Calu3 (cell line): ENCODE data around the gene ABCA13. TPM values are rescaled to one million over a fixed set of nuclear protein-coding genes. Genes with fewer than 3 reads are reported as not detected.

ENCODE experiments used
- BruUV-seq: library from RNA; stranded (reverse); fragments of 400-500 nt; replicated peaks from 2 replicates; lab custom pipeline; 2021; lab: Mats Ljungman, UMichigan
- CTCF ChIA-PET: fragments of 300-600 bp; sonication (Branson Sonifier 250); formaldehyde crosslinking; loops from one replicate; lab custom pipeline; 2022; ENCODE audit warnings: antibody characterized with exemption; lab: Charles Lee
- DNase-seq: peaks from one replicate; pipeline ENCODE4 v3.0.0; 2022
- H3K27ac Mint-ChIP-seq: one replicate; pipeline ENCODE4 v1.8.0; 2022; ENCODE audit warnings: mixed read lengths; ENCODE audit not compliant: unreplicated experiment
- H3K27me3 Mint-ChIP-seq: one replicate; pipeline ENCODE4 v1.8.0; 2022; ENCODE audit warnings: mixed read lengths; ENCODE audit not compliant: unreplicated experiment
- H3K36me3 Mint-ChIP-seq: one replicate; pipeline ENCODE4 v1.8.0; 2022; ENCODE audit warnings: mild to moderate bottlenecking, moderate library complexity, mixed read lengths; ENCODE audit not compliant: insufficient read depth, unreplicated experiment
- H3K4me1 Mint-ChIP-seq: one replicate; pipeline ENCODE4 v1.8.0; 2022; ENCODE audit warnings: mild to moderate bottlenecking, low read depth, mixed read lengths; ENCODE audit not compliant: unreplicated experiment
- H3K4me3 Mint-ChIP-seq: one replicate; pipeline ENCODE4 v1.8.0; 2022; ENCODE audit warnings: mild to moderate bottlenecking, low read depth, moderate library complexity, mixed read lengths; ENCODE audit not compliant: unreplicated experiment
- H3K9me3 Mint-ChIP-seq: one replicate; pipeline ENCODE4 v1.8.0; 2022; ENCODE audit warnings: low read depth, mixed read lengths; ENCODE audit not compliant: unreplicated experiment
- CTCF ChIP-seq: fragments of 200-600 bp; IDR thresholded peaks from one replicate; pipeline ENCODE4 v1.8.0; 2022; ENCODE audit warnings: antibody characterized with exemption; ENCODE audit not compliant: unreplicated experiment
- intact Hi-C: fragments of 100-400 bp; cut with micrococcal nuclease; formaldehyde crosslinking; loops from one replicate; pipeline ENCODE4 v1.10.0; 2022; ENCODE audit not compliant: unreplicated experiment
- total RNA-seq: library from RNA; stranded (reverse); gene quantifications from 2 replicates; pipeline ENCODE4 v1.2.3, GENCODE V29; 2022

ABCA13 gene
- total RNA-seq, 1 experiment from 2014 or later = 12.1 TPM

- Mint-ChIP-seq H3K4me3 (no peak overlapping the region), H3K27ac (no peak overlapping the region), H3K27me3 (no peaks in the 10 kb centered on the region), H3K36me3 (no peaks in the 10 kb centered on the region), H3K4me1 (no peaks in the 10 kb centered on the region), H3K9me3 (peaks cover 5% of the 10 kb centered on the region)
- BruUV-seq = no TSS peak
- DNase-seq = no peak
- intact Hi-C loops = no loop called here
- TF ChIP-seq CTCF = no peak
- CTCF ChIA-PET = no interaction called here
These were observed 457.6 kb downstream of the ABCA13 start for GRCh38 chr7:48628793-48629349.

- no peak for TF ChIP-seq CTCF
- CTCF ChIA-PET = no interaction called here
- Mint-ChIP-seq H3K36me3 (no peaks in the 10 kb centered on the region), H3K27me3 (no peaks in the 10 kb centered on the region), H3K4me3 (no peak overlapping the region), H3K9me3 (peaks cover 2% of the 10 kb centered on the region), H3K27ac (no peak overlapping the region), H3K4me1 (no peaks in the 10 kb centered on the region)
- DNase-seq = no peak
- no TSS peak for BruUV-seq
- intact Hi-C loops = no loop called here
These were observed 462.9 kb downstream of the ABCA13 start for GRCh38 chr7:48634116-48634632.

- intact Hi-C loops = no loop called here
- H3K27me3 Mint-ChIP-seq = no peaks in the 10 kb centered on the region
- no peak overlapping the region for H3K27ac Mint-ChIP-seq
- CTCF ChIA-PET = no interaction called here
- H3K36me3 Mint-ChIP-seq = no peaks in the 10 kb centered on the region
- peaks cover 2% of the 10 kb centered on the region for H3K9me3 Mint-ChIP-seq
- H3K4me1 Mint-ChIP-seq = no peaks in the 10 kb centered on the region
- no peak for DNase-seq
- no peak overlapping the region for H3K4me3 Mint-ChIP-seq
- no peak for TF ChIP-seq CTCF
- BruUV-seq = no TSS peak
These were observed 464.5 kb downstream of the ABCA13 start for GRCh38 chr7:48635796-48636195.

GRCh38 chr7:48636391-48637015 lies 465.2 kb downstream of the ABCA13 start:
- H3K9me3 Mint-ChIP-seq = peaks cover 2% of the 10 kb centered on the region
- H3K36me3 Mint-ChIP-seq = no peaks in the 10 kb centered on the region
- no peak overlapping the region for H3K4me3 Mint-ChIP-seq
- H3K27me3 Mint-ChIP-seq = no peaks in the 10 kb centered on the region
- DNase-seq = no peak
- BruUV-seq = no TSS peak
- H3K27ac Mint-ChIP-seq = no peak overlapping the region
- H3K4me1 Mint-ChIP-seq = no peaks in the 10 kb centered on the region
- TF ChIP-seq CTCF = no peak
- CTCF ChIA-PET = interaction anchor here (0.6 kb wide), 1 partner anchor 9 kb away, joined by 3 read pairs; no protein-coding TSS in a partner anchor
- intact Hi-C loops = no loop called here
